Caco-2 (cell line): ENCODE measurements around the gene MGAT1. TPM values are rescaled to one million over a fixed set of nuclear protein-coding genes. Genes with fewer than 3 reads are reported as not detected.
A peak's percentile ranks its signal among the peaks of the same experiment; 100 is the strongest.

Experiments used
- BruUV-seq: library from RNA; stranded (reverse); fragments of 400-500 nt; replicated peaks from 2 replicates; lab custom pipeline; 2021; lab: Mats Ljungman, UMichigan
- CTCF ChIA-PET: fragments of 300-600 bp; sonication (Branson Sonifier 250); formaldehyde crosslinking; loops from one replicate; lab custom pipeline; 2022; ENCODE audit warnings: antibody characterized with exemption; lab: Charles Lee
- POLR2A ChIA-PET: fragments of 300-600 bp; sonication (Branson Sonifier 250); formaldehyde crosslinking; loops from one replicate; lab custom pipeline; 2022; ENCODE audit warnings: antibody characterized with exemption; lab: Charles Lee
- DNase-seq, 2 experiments: peaks; one replicate each; pipeline versions ENCODE4 v3.0.0 to v3.0.0-alpha.2; 2020 to 2022
- H3K27me3 ChIP-seq: replicated peaks from 2 replicates; pipeline ENCODE4 v1.6.0; 2011; ENCODE audit warnings: low read length; ENCODE audit not compliant: control insufficient read depth, insufficient read depth
- H3K36me3 ChIP-seq: 2 replicates; pipeline ENCODE4 v1.5.1; 2011; ENCODE audit warnings: low read length; ENCODE audit not compliant: control insufficient read depth, insufficient read depth
- H3K4me1 ChIP-seq: fragments of 250-450 bp; sonication (Bioruptor Pico); 2 replicates; pipeline ENCODE4 v1.5.1; 2020; ENCODE audit warnings: mild to moderate bottlenecking
- H3K4me3 ChIP-seq: 2 replicates; pipeline ENCODE4 v1.5.1; 2011; ENCODE audit warnings: low read depth, mild to moderate bottlenecking, control low read depth, low read length
- H3K9me3 ChIP-seq: fragments of 250-450 bp; sonication (Bioruptor Pico); 2 replicates; pipeline ENCODE4 v1.5.1; 2020; ENCODE audit warnings: mild to moderate bottlenecking, moderate library complexity
- H3K27ac Mint-ChIP-seq: one replicate; pipeline ENCODE4 v1.8.0; 2022; ENCODE audit warnings: mixed read lengths; ENCODE audit not compliant: unreplicated experiment
- H3K27me3 Mint-ChIP-seq: one replicate; pipeline ENCODE4 v1.8.0; 2022; ENCODE audit warnings: mixed read lengths; ENCODE audit not compliant: insufficient read depth, unreplicated experiment
- H3K36me3 Mint-ChIP-seq: one replicate; pipeline ENCODE4 v1.8.0; 2022; ENCODE audit warnings: mild to moderate bottlenecking, mixed read lengths; ENCODE audit not compliant: insufficient read depth, unreplicated experiment
- H3K4me1 Mint-ChIP-seq: one replicate; pipeline ENCODE4 v1.8.0; 2022; ENCODE audit warnings: low read depth, mixed read lengths; ENCODE audit not compliant: unreplicated experiment
- H3K4me3 Mint-ChIP-seq: one replicate; pipeline ENCODE4 v1.8.0; 2022; ENCODE audit warnings: mild to moderate bottlenecking, moderate library complexity, mixed read lengths; ENCODE audit not compliant: unreplicated experiment
- H3K9me3 Mint-ChIP-seq: one replicate; pipeline ENCODE4 v1.8.0; 2022; ENCODE audit warnings: mixed read lengths; ENCODE audit not compliant: unreplicated experiment
- CTCF ChIP-seq, 2 experiments: fragments of 200-600 bp in 1 of 2; IDR thresholded peaks; 1 replicate in 1 of 2; 2 replicates in 1 of 2; pipeline versions ENCODE4 v1.5.1 to v1.8.0; 2011 to 2022; ENCODE audit warnings: antibody characterized with exemption in 1 of 2, control low read depth in 1 of 2, inconsistent platforms in 1 of 2, low read depth in 1 of 2, low read length in 1 of 2, mild to moderate bottlenecking in 1 of 2, moderate library complexity in 1 of 2; ENCODE audit not compliant: insufficient read depth in 1 of 2, severe bottlenecking in 1 of 2, unreplicated experiment in 1 of 2
- intact Hi-C: fragments of 100-400 bp; cut with micrococcal nuclease; formaldehyde crosslinking; loops from one replicate; pipeline ENCODE4 v1.10.0; 2022; ENCODE audit not compliant: unreplicated experiment
- total RNA-seq: library from RNA; stranded (reverse); gene quantifications from 2 replicates; pipeline ENCODE4 v1.2.3, GENCODE V29; 2022

The MGAT1 gene
- total RNA-seq, 1 experiment from 2014 or later: 80.1 TPM

DNA sequence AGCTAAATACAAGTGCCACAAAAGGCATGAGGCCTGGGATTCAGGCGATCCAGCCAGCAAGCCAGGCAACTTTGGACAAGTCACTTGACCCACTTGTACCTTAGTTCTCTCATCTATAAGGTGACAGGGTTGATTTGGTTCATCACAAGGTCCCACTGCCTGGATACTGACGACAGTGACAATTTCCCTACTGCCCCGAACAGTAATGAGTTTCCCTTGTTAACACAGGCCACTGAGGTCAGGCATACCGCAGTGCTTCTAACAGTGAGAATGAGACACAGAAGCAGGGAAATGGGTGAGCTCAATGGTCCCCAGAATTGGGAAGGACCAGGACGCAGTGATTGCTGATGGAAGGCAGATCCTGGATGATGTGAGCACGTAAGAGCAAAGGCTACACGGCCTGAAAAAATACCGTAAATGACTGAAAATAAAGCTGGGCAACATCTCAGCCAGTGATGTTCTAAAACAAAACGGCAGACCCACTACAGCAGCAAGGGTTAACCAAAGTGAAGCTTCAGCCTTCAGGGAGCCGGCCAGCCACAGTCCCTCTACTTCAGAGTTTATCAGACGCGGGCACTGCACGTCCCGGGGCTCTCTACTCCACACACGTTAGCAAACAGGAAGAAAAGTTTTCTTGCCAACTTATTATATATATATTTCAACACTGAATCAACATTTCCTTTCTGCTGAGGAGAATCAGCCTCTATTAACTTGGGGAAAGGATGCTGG lies 846 bp downstream of the MGAT1 start:
- Mint-ChIP-seq H3K27ac (peak overlapping the region; percentile 89), H3K4me1 (peaks cover 37% of the 10 kb centered on the region), H3K27me3 (no peaks in the 10 kb centered on the region), H3K9me3 (no peaks in the 10 kb centered on the region), H3K36me3 (peaks cover 56% of the 10 kb centered on the region), H3K4me3 (peak overlapping the region; percentile 82)
- Histone ChIP-seq H3K27me3 (no peaks in the 10 kb centered on the region), H3K9me3 (no peaks in the 10 kb centered on the region), H3K36me3 (no peaks in the 10 kb centered on the region; the same call in 1 of the 2 replicates), H3K4me3 (peak overlapping the region; percentile 88), H3K4me1 (peaks cover 40% of the 10 kb centered on the region)
- ChIA-PET CTCF (interaction anchor here (0.5 to 1.5 kb wide), 3 partner anchors 16 to 383 kb away, joined by 3 to 11 read pairs (median 4); no protein-coding TSS in a partner anchor), POLR2A (interaction anchor here (0.8 to 2.3 kb wide), 3 partner anchors 9 to 29 kb away, joined by 8 to 11 read pairs (median 10); no protein-coding TSS in a partner anchor)
- TF ChIP-seq CTCF (IDR thresholded peaks at IDR 0.05; ENCODE audit: insufficient read depth in 1 of 2, low read depth in 1 of 2, low read length in 1 of 2, severe bottlenecking in 1 of 2, unreplicated experiment in 1 of 2): no peak
- no peak for DNase-seq
- intact Hi-C loops: loop anchor here (1.0 kb wide), 1 partner anchor 9 kb away; no protein-coding TSS in a partner anchor
- TSS peak; percentile 40 for BruUV-seq

- Mint-ChIP-seq H3K27me3 (no peaks in the 10 kb centered on the region), H3K27ac (no peak overlapping the region), H3K36me3 (peaks cover 66% of the 10 kb centered on the region), H3K4me1 (peaks cover 33% of the 10 kb centered on the region), H3K9me3 (no peaks in the 10 kb centered on the region), H3K4me3 (peak overlapping the region; percentile 82)
- CTCF ChIA-PET: interaction anchor here (1.0 kb wide), 1 partner anchor 14 kb away, joined by 3 read pairs; no protein-coding TSS in a partner anchor
- peak in 1 of 2 experiments; percentile 4 for TF ChIP-seq CTCF (IDR thresholded peaks at IDR 0.05; ENCODE audit: insufficient read depth in 1 of 2, low read depth in 1 of 2, low read length in 1 of 2, severe bottlenecking in 1 of 2, unreplicated experiment in 1 of 2)
- Histone ChIP-seq H3K27me3 (no peaks in the 10 kb centered on the region), H3K36me3 (no peaks in the 10 kb centered on the region; the same call in 1 of the 2 replicates), H3K4me1 (peaks cover 40% of the 10 kb centered on the region), H3K4me3 (no peak overlapping the region), H3K9me3 (no peaks in the 10 kb centered on the region)
- intact Hi-C loops: loop anchor here (2.0 kb wide), 1 partner anchor 15 kb away; no protein-coding TSS in a partner anchor
- POLR2A ChIA-PET: no interaction called here
- BruUV-seq: no TSS peak
- no peak for DNase-seq
Measured at GRCh38 chr5:180799902-180800801, 2.5 kb downstream of the MGAT1 start.

DNA sequence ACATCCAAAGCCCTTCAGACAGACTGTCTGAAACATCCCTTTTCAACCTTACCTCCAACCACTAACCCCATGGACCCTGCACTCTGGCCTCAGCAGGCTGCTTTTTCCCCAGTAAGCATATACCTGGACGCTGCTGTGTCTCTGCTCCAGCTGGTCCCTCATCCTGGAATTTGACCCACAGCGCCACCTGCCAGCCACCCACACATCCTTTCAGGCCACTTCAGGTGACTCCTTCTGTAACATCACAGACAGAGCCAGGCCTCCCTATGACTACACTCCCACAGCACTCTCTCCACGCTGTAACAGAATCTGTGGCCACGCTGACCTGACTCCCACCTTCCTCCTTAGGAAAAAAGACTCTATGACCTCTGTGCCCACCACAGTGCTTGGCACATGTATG lies 3.4 kb downstream of the MGAT1 start:
- ChIA-PET POLR2A (no interaction called here), CTCF (interaction anchor here (0.7 kb wide), 1 partner anchor 11 kb away, joined by 3 read pairs; no protein-coding TSS in a partner anchor)
- H3K36me3 Mint-ChIP-seq: peaks cover 63% of the 10 kb centered on the region
- Histone ChIP-seq H3K36me3 (no peaks in the 10 kb centered on the region; the same call in 1 of the 2 replicates), H3K27me3 (no peaks in the 10 kb centered on the region), H3K4me3 (no peak overlapping the region), H3K9me3 (no peaks in the 10 kb centered on the region), H3K4me1 (peaks cover 40% of the 10 kb centered on the region)
- peak overlapping the region; percentile 55 for H3K27ac Mint-ChIP-seq
- DNase-seq: peak; percentile 64 to 68
- TF ChIP-seq CTCF (IDR thresholded peaks at IDR 0.05; ENCODE audit: insufficient read depth in 1 of 2, low read depth in 1 of 2, low read length in 1 of 2, severe bottlenecking in 1 of 2, unreplicated experiment in 1 of 2): peak; percentile 40 to 61
- no peak overlapping the region for H3K4me3 Mint-ChIP-seq
- H3K9me3 Mint-ChIP-seq: no peaks in the 10 kb centered on the region
- intact Hi-C loops: loop anchor here (2.0 kb wide), 1 partner anchor 14 kb away; no protein-coding TSS in a partner anchor
- no TSS peak for BruUV-seq
- peaks cover 27% of the 10 kb centered on the region for H3K4me1 Mint-ChIP-seq
- H3K27me3 Mint-ChIP-seq: no peaks in the 10 kb centered on the region
